ENCODE measurements around the gene BCAS2. TPM values are rescaled to one million over a fixed set of nuclear protein-coding genes. Genes with fewer than 3 reads are reported as not detected.

Gene BCAS2
- total and polyA plus RNA-seq, 2 experiments from 2014 or later = 53.5 to 58.0 TPM

DNA sequence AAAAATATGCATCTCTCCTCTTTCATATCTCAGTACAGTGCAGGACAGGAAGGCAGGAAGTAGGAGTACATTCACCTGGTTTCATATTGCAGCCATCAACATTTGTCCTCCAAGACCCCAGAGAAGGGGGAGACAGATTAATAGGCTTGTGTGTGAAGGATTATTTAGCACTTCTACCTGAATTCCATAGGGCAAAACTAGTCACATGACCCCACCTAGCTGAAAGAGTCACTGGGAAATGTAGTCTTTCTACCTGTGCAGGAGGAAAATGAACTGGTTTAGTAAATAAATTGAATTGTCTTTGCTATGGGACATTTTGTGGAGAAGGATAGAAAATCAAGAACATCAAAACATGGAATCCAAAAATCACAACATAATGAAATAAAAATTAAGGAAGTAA, 56.5 kb downstream of the BCAS2 start:
- no peaks in the 10 kb centered on the region for H3K27me3 ChIP-seq
- H3K4me2 ChIP-seq = no peak overlapping the region
- DNase-seq (ENCODE audit: low spot score) = no peak
- H3K9me2 ChIP-seq (replicated peaks; ENCODE audit: insufficient read depth) = no peaks in the 10 kb centered on the region
- TF ChIP-seq EZH2phosphoT487 (IDR thresholded peaks at IDR 0.05; ENCODE audit: low read depth, severe bottlenecking, unreplicated experiment) = no peak
- TF ChIP-seq, protein P1, sequence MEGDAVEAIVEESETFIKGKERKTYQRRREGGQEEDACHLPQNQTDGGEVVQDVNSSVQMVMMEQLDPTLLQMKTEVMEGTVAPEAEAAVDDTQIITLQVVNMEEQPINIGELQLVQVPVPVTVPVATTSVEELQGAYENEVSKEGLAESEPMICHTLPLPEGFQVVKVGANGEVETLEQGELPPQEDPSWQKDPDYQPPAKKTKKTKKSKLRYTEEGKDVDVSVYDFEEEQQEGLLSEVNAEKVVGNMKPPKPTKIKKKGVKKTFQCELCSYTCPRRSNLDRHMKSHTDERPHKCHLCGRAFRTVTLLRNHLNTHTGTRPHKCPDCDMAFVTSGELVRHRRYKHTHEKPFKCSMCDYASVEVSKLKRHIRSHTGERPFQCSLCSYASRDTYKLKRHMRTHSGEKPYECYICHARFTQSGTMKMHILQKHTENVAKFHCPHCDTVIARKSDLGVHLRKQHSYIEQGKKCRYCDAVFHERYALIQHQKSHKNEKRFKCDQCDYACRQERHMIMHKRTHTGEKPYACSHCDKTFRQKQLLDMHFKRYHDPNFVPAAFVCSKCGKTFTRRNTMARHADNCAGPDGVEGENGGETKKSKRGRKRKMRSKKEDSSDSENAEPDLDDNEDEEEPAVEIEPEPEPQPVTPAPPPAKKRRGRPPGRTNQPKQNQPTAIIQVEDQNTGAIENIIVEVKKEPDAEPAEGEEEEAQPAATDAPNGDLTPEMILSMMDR (IDR thresholded peaks at IDR 0.05; ENCODE audit: poor library complexity) = no peak
- TF ChIP-seq EZH2 (IDR thresholded peaks at IDR 0.05; ENCODE audit: borderline replicate concordance) = no peak
- no peak overlapping the region for H2AFZ ChIP-seq
- no peak overlapping the region for H3K27ac ChIP-seq
- H4K20me1 ChIP-seq (ENCODE audit: insufficient read depth, poor library complexity, severe bottlenecking) = no peaks in the 10 kb centered on the region
- no peaks in the 10 kb centered on the region for H3K36me3 ChIP-seq (replicated peaks; ENCODE audit: insufficient read depth, low read depth)
- no peak overlapping the region for H3K4me3 ChIP-seq
- no peaks in the 10 kb centered on the region for H3K4me1 ChIP-seq (ENCODE audit: insufficient read depth)
- no peaks in the 10 kb centered on the region for H3K9me3 ChIP-seq (ENCODE audit: low read depth)
- H3K79me2 ChIP-seq = no peaks in the 10 kb centered on the region

- H3K27ac ChIP-seq = no peak overlapping the region
- H3K27me3 ChIP-seq = no peaks in the 10 kb centered on the region
- H3K4me3 ChIP-seq = no peak overlapping the region
- 80% methylated on average over 2 of the region's 2 CpGs for WGBS (ENCODE audit: low lambda C conversion rate, missing lambda C conversion rate)
- H3K4me1 ChIP-seq (ENCODE audit: insufficient read depth) = peaks cover 3% of the 10 kb centered on the region
- no peaks in the 10 kb centered on the region for H3K9me2 ChIP-seq (replicated peaks; ENCODE audit: insufficient read depth)
- H3K9me3 ChIP-seq (ENCODE audit: low read depth) = no peaks in the 10 kb centered on the region
- no peak for DNase-seq (ENCODE audit: low spot score)
- H3K36me3 ChIP-seq (replicated peaks; ENCODE audit: insufficient read depth, low read depth) = no peaks in the 10 kb centered on the region
- H2AFZ ChIP-seq = no peak overlapping the region
- no peak for TF ChIP-seq EZH2 (IDR thresholded peaks at IDR 0.05; ENCODE audit: borderline replicate concordance)
- no peak for TF ChIP-seq EZH2phosphoT487 (IDR thresholded peaks at IDR 0.05; ENCODE audit: low read depth, severe bottlenecking, unreplicated experiment)
- H3K79me2 ChIP-seq = no peaks in the 10 kb centered on the region
- no peak overlapping the region for H3K4me2 ChIP-seq
- H4K20me1 ChIP-seq (ENCODE audit: insufficient read depth, poor library complexity, severe bottlenecking) = no peaks in the 10 kb centered on the region
These were observed 59.2 kb downstream of the BCAS2 start for GRCh38 chr1:114522264-114522575.

DNA sequence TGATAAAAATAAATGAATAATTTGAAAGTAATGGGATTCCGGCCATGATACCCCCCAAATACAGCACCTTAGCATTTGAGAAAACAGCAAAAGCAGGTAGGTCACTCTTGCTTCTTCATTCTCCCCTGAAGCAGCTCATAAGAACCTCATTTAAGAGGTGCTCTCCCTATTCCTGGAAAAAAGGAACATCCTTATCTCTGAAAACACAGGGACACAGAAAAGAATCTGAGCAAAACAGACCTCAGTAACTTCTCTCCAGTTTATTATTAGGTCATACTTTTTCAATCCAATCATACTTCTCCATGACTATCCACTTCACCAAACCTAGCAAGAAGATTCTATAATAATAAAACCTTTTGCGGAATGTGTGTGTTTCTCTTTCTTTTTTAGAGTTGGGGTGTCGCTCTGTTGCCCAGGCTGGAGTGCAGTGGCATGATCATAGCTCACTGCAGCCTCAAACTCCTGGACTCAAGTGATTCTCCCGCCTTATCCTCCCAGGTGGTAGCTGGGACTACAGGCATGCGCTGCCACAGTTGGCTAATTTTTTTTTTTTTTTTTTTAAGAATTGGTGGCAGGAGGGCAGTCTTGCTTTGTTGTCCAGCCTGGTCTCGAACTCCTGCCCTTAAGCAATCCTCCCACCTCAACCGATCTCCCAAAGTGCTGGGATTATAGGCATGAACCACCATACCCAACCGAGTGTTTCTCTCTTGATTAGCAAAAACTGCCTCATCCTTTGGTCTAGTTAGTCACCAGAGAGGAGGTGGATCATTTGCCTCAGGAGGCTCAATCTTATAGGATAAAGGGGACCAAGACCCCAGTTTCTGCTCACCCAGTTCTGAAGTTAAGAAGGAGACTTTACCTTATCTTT, 59.8 kb downstream of the BCAS2 start:
- H3K4me3 ChIP-seq = no peak overlapping the region
- H3K9me2 ChIP-seq (replicated peaks; ENCODE audit: insufficient read depth) = no peaks in the 10 kb centered on the region
- WGBS (ENCODE audit: low lambda C conversion rate, missing lambda C conversion rate) = 88% methylated on average over 8 of the region's 8 CpGs
- H3K36me3 ChIP-seq (replicated peaks; ENCODE audit: insufficient read depth, low read depth) = no peaks in the 10 kb centered on the region
- no peaks in the 10 kb centered on the region for H4K20me1 ChIP-seq (ENCODE audit: insufficient read depth, poor library complexity, severe bottlenecking)
- no peaks in the 10 kb centered on the region for H3K9me3 ChIP-seq (ENCODE audit: low read depth)
- peaks cover 3% of the 10 kb centered on the region for H3K4me1 ChIP-seq (ENCODE audit: insufficient read depth)
- no peak overlapping the region for H3K4me2 ChIP-seq
- TF ChIP-seq, protein P1 (IDR thresholded peaks at IDR 0.05; ENCODE audit: poor library complexity) = no peak
- no peak for TF ChIP-seq EZH2phosphoT487 (IDR thresholded peaks at IDR 0.05; ENCODE audit: low read depth, severe bottlenecking, unreplicated experiment)
- no peak for TF ChIP-seq EZH2 (IDR thresholded peaks at IDR 0.05; ENCODE audit: borderline replicate concordance)
- no peak overlapping the region for H2AFZ ChIP-seq
- H3K79me2 ChIP-seq = no peaks in the 10 kb centered on the region
- no peak for DNase-seq (ENCODE audit: low spot score)
- no peaks in the 10 kb centered on the region for H3K27me3 ChIP-seq
- H3K27ac ChIP-seq = no peak overlapping the region

Other genes starting within 250 kb of the BCAS2 start
- 33.3 and 41.1 TPM in 2 replicates for gene TRIM33, start 70.4 kb downstream of the BCAS2 start, total RNA-seq
- 27.5 and 32.9 TPM in 2 replicates for gene TRIM33, start 70.4 kb downstream of the BCAS2 start, polyA plus RNA-seq
- 3.0 and 5.6 TPM in 2 replicates for gene DENND2C, start 88.4 kb upstream of the BCAS2 start, total RNA-seq
- gene DENND2C, start 88.4 kb upstream of the BCAS2 start, polyA plus RNA-seq = 1.4 and 1.8 TPM in 2 replicates
- not detected in 2 replicates for gene AMPD1, start 113.9 kb upstream of the BCAS2 start, total RNA-seq
- not detected in 2 replicates for gene AMPD1, start 113.9 kb upstream of the BCAS2 start, polyA plus RNA-seq
- 79.4 and 81.6 TPM in 2 replicates for gene NRAS, start 135.2 kb upstream of the BCAS2 start, total RNA-seq
- 23.6 and 25.7 TPM in 2 replicates for gene NRAS, start 135.2 kb upstream of the BCAS2 start, polyA plus RNA-seq
- gene CSDE1, start 176.4 kb upstream of the BCAS2 start, total RNA-seq = 800 and 802 TPM in 2 replicates
- 152 and 161 TPM in 2 replicates for gene CSDE1, start 176.4 kb upstream of the BCAS2 start, polyA plus RNA-seq
- gene SIKE1, start 199.1 kb upstream of the BCAS2 start, total RNA-seq = 50.1 and 65.2 TPM in 2 replicates
- 31.9 and 40.5 TPM in 2 replicates for gene SIKE1, start 199.1 kb upstream of the BCAS2 start, polyA plus RNA-seq